Mononuclear cell (primary cell): ENCODE measurements around the gene KRT23. TPM values are rescaled to one million over a fixed set of nuclear protein-coding genes. Genes with fewer than 3 reads are reported as not detected.

Experiments used
- H3K27me3 ChIP-seq: 2 replicates; pipeline ENCODE4 v1.6.0; 2011; ENCODE audit warnings: low read length, control low read depth; ENCODE audit not compliant: insufficient read depth
- H3K4me1 ChIP-seq: 2 replicates; pipeline ENCODE4 v1.5.1; 2011; ENCODE audit warnings: mild to moderate bottlenecking, low read length, control low read depth; ENCODE audit not compliant: insufficient read depth
- H3K4me3 ChIP-seq: 2 replicates; pipeline ENCODE4 v1.5.1; 2011; ENCODE audit warnings: mild to moderate bottlenecking, low read length, moderate library complexity
- H3K9me3 ChIP-seq: 2 replicates; pipeline ENCODE4 v1.5.1; 2011; ENCODE audit warnings: low read depth, mild to moderate bottlenecking, control low read depth, low read length
- total RNA-seq: library from RNA; depleted of rRNA; stranded (reverse); fragments of >200 nt; gene quantifications from one replicate; pipeline ENCODE4 v1.2.3, GENCODE V29; 2012

KRT23 gene
- total RNA-seq, 1 donor: 0.52 TPM

- H3K27me3 ChIP-seq: peaks cover 9% of the 10 kb centered on the region
- H3K4me1 ChIP-seq: no peaks in the 10 kb centered on the region
- H3K9me3 ChIP-seq: no peaks in the 10 kb centered on the region
- H3K4me3 ChIP-seq: no peak overlapping the region
These were observed 20.9 kb upstream of the KRT23 start for GRCh38 chr17:40958086-40958953.

DNA sequence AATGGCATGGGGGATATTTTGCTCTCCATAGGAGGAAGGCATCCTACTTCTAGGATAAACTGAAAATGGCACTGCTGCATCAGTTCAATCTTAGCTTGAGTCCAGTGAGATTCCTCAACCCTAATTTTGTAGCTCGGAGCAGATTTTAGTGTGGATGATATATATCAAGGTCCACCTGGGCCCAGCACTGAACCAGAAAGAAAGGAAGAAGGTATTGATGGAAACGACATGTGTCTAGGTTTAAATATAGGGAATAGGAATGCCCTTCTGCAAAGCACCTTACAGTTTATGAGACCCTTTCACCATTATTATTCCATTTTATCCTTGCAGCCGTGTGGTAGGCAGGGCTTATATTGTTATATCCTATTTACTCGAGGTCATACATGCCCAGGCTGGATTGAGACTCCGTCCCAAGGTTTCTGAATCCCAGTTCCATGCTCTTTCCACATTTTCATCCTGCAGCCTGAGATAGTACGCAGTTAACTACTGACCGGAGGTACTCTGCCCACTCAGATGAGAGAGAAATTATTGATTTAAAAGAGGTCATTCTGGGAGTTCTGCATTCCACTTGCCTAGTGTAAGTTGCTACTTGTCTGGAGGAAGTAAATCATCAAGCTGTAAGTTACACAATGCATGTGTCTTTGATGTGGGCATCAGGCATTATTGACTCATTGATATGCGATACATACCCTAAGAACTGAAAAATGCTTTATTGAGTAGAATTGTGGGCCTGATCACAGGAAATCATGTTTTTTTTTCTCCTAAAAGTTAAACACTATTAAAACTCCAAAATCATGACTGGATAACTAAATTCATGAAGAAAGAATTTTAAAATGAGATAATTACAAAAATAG lies 19.2 kb upstream of the KRT23 start:
- H3K4me1 ChIP-seq: no peaks in the 10 kb centered on the region
- no peaks in the 10 kb centered on the region for H3K9me3 ChIP-seq
- H3K4me3 ChIP-seq: no peak overlapping the region
- peaks cover 17% of the 10 kb centered on the region for H3K27me3 ChIP-seq

- Histone ChIP-seq H3K9me3 (no peaks in the 10 kb centered on the region), H3K4me3 (no peak overlapping the region), H3K27me3 (peaks cover 34% of the 10 kb centered on the region), H3K4me1 (no peaks in the 10 kb centered on the region)
These were observed 16.4 kb upstream of the KRT23 start for GRCh38 chr17:40953881-40954280.

DNA sequence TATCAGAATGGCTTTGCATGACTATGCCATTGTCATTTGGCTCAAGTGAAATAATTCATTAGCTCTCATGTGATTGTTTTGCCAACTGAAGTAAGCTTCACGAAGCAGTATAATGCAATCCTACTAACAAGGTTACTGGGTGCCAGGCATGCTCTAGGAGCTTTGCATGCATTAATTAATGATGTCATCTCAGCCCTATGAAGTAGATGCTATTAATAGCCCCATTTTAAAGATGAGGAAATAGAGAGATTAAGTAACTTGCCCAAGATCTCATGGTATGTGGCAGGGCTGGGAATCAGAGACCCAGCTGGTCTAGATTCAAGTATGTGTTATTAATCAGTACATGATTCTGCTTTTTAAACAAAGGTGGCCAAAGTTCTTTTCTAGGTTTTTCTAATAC lies 15.2 kb upstream of the KRT23 start:
- Histone ChIP-seq H3K27me3 (peaks cover 43% of the 10 kb centered on the region), H3K4me1 (no peaks in the 10 kb centered on the region), H3K9me3 (no peaks in the 10 kb centered on the region), H3K4me3 (no peak overlapping the region)

- Histone ChIP-seq H3K4me1 (no peaks in the 10 kb centered on the region), H3K4me3 (no peak overlapping the region), H3K9me3 (no peaks in the 10 kb centered on the region), H3K27me3 (peaks cover 47% of the 10 kb centered on the region)
These were observed 14.7 kb upstream of the KRT23 start for GRCh38 chr17:40952154-40952553.

DNA sequence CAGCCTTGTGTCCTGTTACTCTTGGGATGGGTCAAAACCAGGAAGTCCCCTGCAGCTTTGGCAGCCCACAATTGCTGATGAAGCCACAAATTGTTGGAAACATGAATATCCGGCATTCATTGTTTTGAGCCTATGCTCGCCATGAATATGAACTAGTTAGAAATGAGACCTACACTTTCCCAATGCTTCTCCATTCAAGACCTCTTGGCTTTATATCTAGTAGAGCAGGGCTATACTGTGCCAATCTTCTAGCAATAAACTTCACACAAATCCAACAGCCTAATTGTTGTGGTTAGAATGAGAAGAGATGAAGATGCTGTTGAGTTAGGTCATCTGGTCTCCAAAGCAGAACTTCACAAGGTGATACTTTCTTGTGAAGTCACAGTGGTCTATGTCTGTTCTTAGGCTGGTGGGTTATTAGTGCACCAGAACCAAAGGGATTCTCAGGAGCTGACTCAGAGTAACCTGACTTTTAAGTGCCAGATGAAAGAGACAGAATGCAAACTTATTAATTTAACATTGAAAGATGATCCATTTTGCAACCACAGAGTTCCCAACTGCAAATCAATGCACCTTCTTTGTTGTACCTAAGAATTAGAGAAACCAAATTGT lies 13.7 kb upstream of the KRT23 start:
- peaks cover 58% of the 10 kb centered on the region for H3K27me3 ChIP-seq
- no peak overlapping the region for H3K4me3 ChIP-seq
- H3K4me1 ChIP-seq: no peaks in the 10 kb centered on the region
- no peaks in the 10 kb centered on the region for H3K9me3 ChIP-seq

DNA sequence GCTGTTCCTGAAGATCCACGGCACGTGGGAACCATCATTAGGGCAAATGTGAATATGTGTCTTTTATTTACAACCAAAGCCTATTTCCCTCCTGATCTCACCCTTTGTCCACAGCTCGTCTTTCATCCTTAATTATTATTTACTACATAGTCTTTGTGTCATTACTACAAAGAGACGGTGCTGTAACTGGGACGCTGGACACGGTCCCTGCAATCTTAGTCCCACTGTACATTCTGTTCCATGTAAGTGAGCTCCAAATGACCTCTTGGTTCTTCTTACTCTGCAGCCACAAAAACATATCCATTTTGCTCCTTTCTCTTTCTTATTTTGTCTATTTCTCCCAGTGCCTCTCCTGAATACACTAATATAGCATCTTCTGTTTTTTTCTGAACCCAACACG lies 12.7 kb upstream of the KRT23 start:
- Histone ChIP-seq H3K4me3 (no peak overlapping the region), H3K27me3 (peaks cover 65% of the 10 kb centered on the region), H3K9me3 (no peaks in the 10 kb centered on the region), H3K4me1 (no peaks in the 10 kb centered on the region)

- Histone ChIP-seq H3K9me3 (no peaks in the 10 kb centered on the region), H3K4me3 (no peak overlapping the region), H3K27me3 (peaks cover 63% of the 10 kb centered on the region), H3K4me1 (no peaks in the 10 kb centered on the region)
These were observed 12.0 kb upstream of the KRT23 start for GRCh38 chr17:40949418-40949817.

DNA sequence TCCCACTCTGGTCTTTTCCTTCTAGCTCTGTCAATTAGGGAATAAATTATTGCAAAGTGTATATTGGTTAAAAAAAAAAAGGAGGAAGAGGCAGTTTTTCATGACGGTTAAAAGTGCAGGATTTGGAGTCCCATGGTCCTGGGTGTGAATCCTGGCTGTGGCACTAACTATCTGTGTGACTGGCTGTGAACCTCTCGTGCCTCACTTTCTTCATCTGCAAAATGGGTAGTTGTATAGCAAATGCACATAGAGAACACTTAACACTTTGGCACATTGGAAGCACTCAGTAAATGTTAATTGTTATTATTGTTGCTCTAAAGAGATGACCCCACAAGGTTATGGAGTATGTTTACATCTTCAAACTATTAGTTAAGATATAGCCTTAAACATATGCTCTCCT lies 10.5 kb upstream of the KRT23 start:
- Histone ChIP-seq H3K4me1 (no peaks in the 10 kb centered on the region), H3K27me3 (peaks cover 56% of the 10 kb centered on the region), H3K9me3 (no peaks in the 10 kb centered on the region), H3K4me3 (no peak overlapping the region)

DNA sequence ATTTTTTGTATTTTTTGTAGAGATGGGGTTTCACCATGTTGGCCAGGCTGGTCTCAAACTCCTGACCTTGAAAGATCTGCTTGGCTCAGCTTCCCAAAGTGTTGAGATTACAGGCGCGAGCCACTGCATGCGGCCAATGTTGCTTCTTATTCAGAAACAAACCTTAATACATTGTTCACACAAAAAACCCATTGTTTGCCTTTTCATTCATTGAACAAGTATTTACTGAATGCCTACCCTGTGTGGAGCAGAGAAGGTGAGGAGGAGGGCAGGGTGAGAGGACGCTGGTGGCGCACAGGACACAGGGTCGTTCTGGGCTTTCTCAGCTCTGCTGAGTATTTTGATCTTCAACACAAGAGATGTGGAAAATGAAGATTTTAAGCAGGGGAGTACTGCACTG lies 8.0 kb upstream of the KRT23 start:
- no peak overlapping the region for H3K4me3 ChIP-seq
- H3K9me3 ChIP-seq: no peaks in the 10 kb centered on the region

GRCh38 chr17:40944531-40944930 lies 7.1 kb upstream of the KRT23 start:
- H3K27me3 ChIP-seq: peaks cover 41% of the 10 kb centered on the region
- H3K9me3 ChIP-seq: no peaks in the 10 kb centered on the region
- no peaks in the 10 kb centered on the region for H3K4me1 ChIP-seq
- H3K4me3 ChIP-seq: no peak overlapping the region

More for the DNA sequence above, 8.0 kb upstream of the KRT23 start:
- H3K4me1 ChIP-seq: no peaks in the 10 kb centered on the region
- peaks cover 49% of the 10 kb centered on the region for H3K27me3 ChIP-seq

DNA sequence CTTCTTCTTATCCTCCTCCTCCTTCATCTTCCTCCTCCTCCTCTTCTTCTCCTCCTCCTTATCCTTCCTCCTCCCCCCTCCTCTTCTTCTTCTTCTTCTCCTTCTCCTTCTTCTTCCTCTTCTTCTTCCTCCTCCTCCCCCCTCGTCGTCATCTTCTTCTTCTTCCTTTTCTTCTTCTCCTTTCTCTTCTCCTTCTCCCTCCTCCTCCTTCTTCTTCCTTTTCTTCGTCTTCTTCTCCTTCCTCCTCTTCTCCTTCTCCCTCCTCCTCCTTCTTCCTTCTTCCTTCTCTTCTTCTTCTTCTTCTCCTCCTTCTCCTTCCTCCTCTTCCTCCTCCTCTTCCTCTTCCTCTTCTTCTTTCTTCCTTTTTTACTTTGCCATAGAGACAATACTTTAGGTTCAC lies 5.1 kb upstream of the KRT23 start:
- no peak overlapping the region for H3K4me3 ChIP-seq
- peaks cover 25% of the 10 kb centered on the region for H3K27me3 ChIP-seq
- no peaks in the 10 kb centered on the region for H3K9me3 ChIP-seq
- H3K4me1 ChIP-seq: no peaks in the 10 kb centered on the region

GRCh38 chr17:40940266-40940665 lies 2.8 kb upstream of the KRT23 start:
- no peak overlapping the region for H3K4me3 ChIP-seq
- H3K9me3 ChIP-seq: no peaks in the 10 kb centered on the region
- H3K27me3 ChIP-seq: peaks cover 3% of the 10 kb centered on the region
- H3K4me1 ChIP-seq: peaks cover 8% of the 10 kb centered on the region

GRCh38 chr17:40938981-40939380 lies 1.5 kb upstream of the KRT23 start:
- no peaks in the 10 kb centered on the region for H3K27me3 ChIP-seq
- H3K4me3 ChIP-seq: no peak overlapping the region
- no peaks in the 10 kb centered on the region for H3K9me3 ChIP-seq
- H3K4me1 ChIP-seq: peaks cover 8% of the 10 kb centered on the region

DNA sequence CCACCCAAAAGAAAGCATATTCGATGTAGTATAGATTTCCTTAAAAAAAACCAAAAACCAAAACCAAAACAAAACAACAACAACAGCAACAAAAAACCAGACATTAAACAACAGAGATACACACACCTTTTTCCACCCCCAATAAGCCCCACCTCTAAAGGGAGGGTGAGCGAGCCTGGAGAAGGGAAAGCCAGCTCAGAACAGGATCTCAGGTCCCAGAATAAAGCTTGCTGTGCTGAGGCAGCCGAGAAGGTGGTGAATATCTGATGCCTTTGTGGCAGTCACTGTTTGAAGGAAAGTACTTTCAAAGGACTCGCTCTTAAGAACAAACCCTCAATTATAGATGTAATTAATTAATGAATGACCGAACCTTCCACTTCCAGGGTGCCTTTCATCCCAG lies 470 bp downstream of the KRT23 start:
- H3K4me1 ChIP-seq: peaks cover 8% of the 10 kb centered on the region
- no peak overlapping the region for H3K4me3 ChIP-seq
- H3K27me3 ChIP-seq: peaks cover 4% of the 10 kb centered on the region
- no peaks in the 10 kb centered on the region for H3K9me3 ChIP-seq
